ENCODE results near the gene CACNB2.
A peak's percentile ranks its signal among the peaks of the same experiment; 100 is the strongest.

CACNB2 gene

DNA sequence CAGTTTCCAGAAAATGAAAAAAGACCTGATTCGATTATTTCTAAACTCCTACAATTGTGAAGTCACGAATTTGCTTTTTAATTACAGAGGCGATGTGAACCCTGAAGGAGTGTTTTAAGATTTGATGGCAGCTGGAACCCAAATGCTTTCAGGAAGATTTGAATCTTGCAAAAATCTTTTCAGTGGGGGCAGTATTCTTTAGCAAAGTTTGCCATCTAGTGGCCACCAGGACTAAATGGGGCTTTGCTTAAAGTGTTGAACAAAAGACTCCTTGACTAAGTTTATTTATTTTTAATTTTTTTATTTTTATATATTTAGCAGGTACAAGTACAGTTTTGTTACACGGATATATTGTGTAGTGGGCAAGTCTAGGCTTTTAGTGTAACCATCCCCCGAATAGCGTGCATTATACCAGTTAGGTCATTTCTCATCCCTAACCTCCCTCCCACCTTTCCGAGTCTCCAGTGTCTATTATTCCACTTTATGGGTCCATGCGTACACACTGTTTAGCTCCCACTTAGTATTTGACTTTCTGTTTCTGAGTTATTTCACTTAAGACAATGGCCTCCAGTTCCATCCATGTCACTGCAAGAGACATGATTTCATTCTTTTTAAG, 98.8 kb downstream of the CACNB2 start:
- POLR2A ChIA-PET: no interaction called here
- CTCF ChIA-PET: interaction anchor here (0.6 to 1.0 kb wide), 3 partner anchors 8 to 258 kb away, joined by 3 read pairs; no protein-coding TSS in a partner anchor
- no peak for TF ChIP-seq FOXK2 (IDR thresholded peaks at IDR 0.05)
- TF ChIP-seq, protein P1, sequence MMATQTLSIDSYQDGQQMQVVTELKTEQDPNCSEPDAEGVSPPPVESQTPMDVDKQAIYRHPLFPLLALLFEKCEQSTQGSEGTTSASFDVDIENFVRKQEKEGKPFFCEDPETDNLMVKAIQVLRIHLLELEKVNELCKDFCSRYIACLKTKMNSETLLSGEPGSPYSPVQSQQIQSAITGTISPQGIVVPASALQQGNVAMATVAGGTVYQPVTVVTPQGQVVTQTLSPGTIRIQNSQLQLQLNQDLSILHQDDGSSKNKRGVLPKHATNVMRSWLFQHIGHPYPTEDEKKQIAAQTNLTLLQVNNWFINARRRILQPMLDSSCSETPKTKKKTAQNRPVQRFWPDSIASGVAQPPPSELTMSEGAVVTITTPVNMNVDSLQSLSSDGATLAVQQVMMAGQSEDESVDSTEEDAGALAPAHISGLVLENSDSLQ (IDR thresholded peaks at IDR 0.05): no peak
- TF ChIP-seq SUZ12 (IDR thresholded peaks at IDR 0.05): no peak
- TF ChIP-seq HDGF (IDR thresholded peaks at IDR 0.05; ENCODE audit: borderline replicate concordance): no peak
- TF ChIP-seq NFRKB (IDR thresholded peaks at IDR 0.05): no peak
- TF ChIP-seq TARDBP (IDR thresholded peaks at IDR 0.05): no peak
- no peak for TF ChIP-seq FOXM1 (IDR thresholded peaks at IDR 0.05; ENCODE audit: borderline replicate concordance)
- TF ChIP-seq L3MBTL2 (conservative IDR thresholded peaks at IDR 0.05): no peak
- no peak for TF ChIP-seq LEF1 (IDR thresholded peaks at IDR 0.05; ENCODE audit: borderline replicate concordance)
- no peak for TF ChIP-seq ZNF384 (IDR thresholded peaks at IDR 0.05)
- TF ChIP-seq ELF4 (IDR thresholded peaks at IDR 0.05): no peak
- no peak for TF ChIP-seq ARNT (IDR thresholded peaks at IDR 0.05)
- TF ChIP-seq FOXA1 (IDR thresholded peaks at IDR 0.05): no peak
- TF ChIP-seq SP1 (IDR thresholded peaks at IDR 0.05): no peak
- DNase-seq (ENCODE audit: extremely low spot score): peak; percentile 36

DNA sequence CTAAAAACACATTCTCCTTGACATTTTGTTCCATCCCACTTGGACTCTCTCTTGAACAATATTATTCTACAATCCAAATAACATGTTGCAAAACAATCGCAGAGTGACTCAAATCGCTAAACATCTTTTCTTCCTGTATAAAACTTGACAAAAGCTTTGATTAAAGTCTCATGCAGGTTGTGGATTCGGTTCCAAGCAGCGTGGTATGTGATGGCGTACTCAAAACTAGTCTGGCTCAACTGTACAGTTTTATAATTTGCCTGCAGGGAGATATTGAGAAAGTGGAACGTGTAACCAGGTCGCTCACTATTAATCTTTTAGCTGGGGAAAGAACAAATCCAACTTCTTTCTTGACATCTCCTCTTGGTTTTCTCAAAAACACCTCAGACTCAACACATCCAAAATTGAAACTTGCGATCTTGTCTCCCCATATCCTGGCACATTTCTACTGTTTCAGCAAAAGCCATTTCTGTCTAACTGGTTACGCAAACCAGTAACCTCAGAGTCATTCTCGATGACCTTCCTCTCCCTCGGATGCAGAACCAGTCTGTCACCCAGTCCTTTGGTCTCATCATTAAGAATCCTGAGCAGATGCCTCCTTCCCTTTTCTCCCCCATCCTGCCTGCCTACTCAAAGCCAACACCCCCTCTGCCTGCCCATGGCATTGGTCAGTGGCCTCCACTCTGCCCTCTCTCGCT, 100.1 kb downstream of the CACNB2 start:
- ChIA-PET POLR2A (no interaction called here), CTCF (interaction anchor here (0.6 kb wide), 1 partner anchor 262 kb away, joined by 8 read pairs; no protein-coding TSS in a partner anchor)
- TF ChIP-seq LEF1 (IDR thresholded peaks at IDR 0.05; ENCODE audit: borderline replicate concordance) (no peak), TARDBP (IDR thresholded peaks at IDR 0.05) (no peak), ARNT (IDR thresholded peaks at IDR 0.05) (no peak), NFRKB (IDR thresholded peaks at IDR 0.05) (no peak), L3MBTL2 (conservative IDR thresholded peaks at IDR 0.05) (no peak), BHLHE40 (IDR thresholded peaks at IDR 0.05; ENCODE audit: borderline replicate concordance) (no peak), SP1 (IDR thresholded peaks at IDR 0.05) (no peak), FOXK2 (IDR thresholded peaks at IDR 0.05) (no peak), SUZ12 (IDR thresholded peaks at IDR 0.05) (no peak), ELF4 (IDR thresholded peaks at IDR 0.05) (no peak), CTBP1 (IDR thresholded peaks at IDR 0.05; ENCODE audit: borderline replicate concordance) (no peak)
- TF ChIP-seq, protein P1 (IDR thresholded peaks at IDR 0.05): no peak
- DNase-seq (ENCODE audit: extremely low spot score): no peak

- POLR2A ChIA-PET: no interaction called here
- no peak for TF ChIP-seq ZNF384 (IDR thresholded peaks at IDR 0.05)
- TF ChIP-seq FOXA1 (IDR thresholded peaks at IDR 0.05): no peak
- TF ChIP-seq ELF4 (IDR thresholded peaks at IDR 0.05): no peak
- TF ChIP-seq CTBP1 (IDR thresholded peaks at IDR 0.05; ENCODE audit: borderline replicate concordance): no peak
- no peak for TF ChIP-seq L3MBTL2 (conservative IDR thresholded peaks at IDR 0.05)
- TF ChIP-seq BHLHE40 (IDR thresholded peaks at IDR 0.05; ENCODE audit: borderline replicate concordance): no peak
- no peak for TF ChIP-seq LEF1 (IDR thresholded peaks at IDR 0.05; ENCODE audit: borderline replicate concordance)
- TF ChIP-seq TARDBP (IDR thresholded peaks at IDR 0.05): no peak
- TF ChIP-seq ARNT (IDR thresholded peaks at IDR 0.05): no peak
- TF ChIP-seq, protein P1 (IDR thresholded peaks at IDR 0.05): no peak
- no peak for TF ChIP-seq NFRKB (IDR thresholded peaks at IDR 0.05)
- TF ChIP-seq SP1 (IDR thresholded peaks at IDR 0.05): no peak
- no peak for TF ChIP-seq HDGF (IDR thresholded peaks at IDR 0.05; ENCODE audit: borderline replicate concordance)
- peak; percentile 23 for DNase-seq (ENCODE audit: extremely low spot score)
- CTCF ChIA-PET: interaction anchor here (1.2 kb wide), 1 partner anchor 8 kb away, joined by 3 read pairs; no protein-coding TSS in a partner anchor
These were observed 106.7 kb downstream of the CACNB2 start for GRCh38 chr10:18246967-18247366.

- CTCF ChIA-PET: no interaction called here
- POLR2A ChIA-PET: no interaction called here
- TF ChIP-seq FOXM1 (IDR thresholded peaks at IDR 0.05; ENCODE audit: borderline replicate concordance) (no peak), FOXK2 (IDR thresholded peaks at IDR 0.05) (no peak), ELF4 (IDR thresholded peaks at IDR 0.05) (no peak)
- TF ChIP-seq, protein P1 (IDR thresholded peaks at IDR 0.05): no peak
- no peak for DNase-seq (ENCODE audit: extremely low spot score)
These were observed 111.9 kb downstream of the CACNB2 start for GRCh38 chr10:18252086-18252485.

GRCh38 chr10:18254086-18254485, 113.9 kb downstream of the CACNB2 start:
- POLR2A ChIA-PET: no interaction called here
- CTCF ChIA-PET: no interaction called here
- TF ChIP-seq FOXK2 (IDR thresholded peaks at IDR 0.05): no peak
- no peak for TF ChIP-seq SP1 (IDR thresholded peaks at IDR 0.05)
- no peak for TF ChIP-seq BHLHE40 (IDR thresholded peaks at IDR 0.05; ENCODE audit: borderline replicate concordance)
- TF ChIP-seq NFRKB (IDR thresholded peaks at IDR 0.05): no peak
- TF ChIP-seq FOXA1 (IDR thresholded peaks at IDR 0.05): no peak
- TF ChIP-seq FOXM1 (IDR thresholded peaks at IDR 0.05; ENCODE audit: borderline replicate concordance): no peak
- no peak for TF ChIP-seq L3MBTL2 (conservative IDR thresholded peaks at IDR 0.05)
- no peak for TF ChIP-seq SUZ12 (IDR thresholded peaks at IDR 0.05)
- TF ChIP-seq HDGF (IDR thresholded peaks at IDR 0.05; ENCODE audit: borderline replicate concordance): no peak
- TF ChIP-seq ZNF384 (IDR thresholded peaks at IDR 0.05): no peak
- no peak for TF ChIP-seq TARDBP (IDR thresholded peaks at IDR 0.05)
- no peak for TF ChIP-seq ELF4 (IDR thresholded peaks at IDR 0.05)
- no peak for TF ChIP-seq ARNT (IDR thresholded peaks at IDR 0.05)
- no peak for TF ChIP-seq CTBP1 (IDR thresholded peaks at IDR 0.05; ENCODE audit: borderline replicate concordance)
- TF ChIP-seq LEF1 (IDR thresholded peaks at IDR 0.05; ENCODE audit: borderline replicate concordance): no peak
- TF ChIP-seq, protein P1 (IDR thresholded peaks at IDR 0.05): no peak
- DNase-seq (ENCODE audit: extremely low spot score): no peak
